ENCODE data around the gene SAXO1. TPM values are rescaled to one million over a fixed set of nuclear protein-coding genes. Genes with fewer than 3 reads are reported as not detected.

The SAXO1 gene
- polyA plus RNA-seq, 3 donors = not detected

DNA sequence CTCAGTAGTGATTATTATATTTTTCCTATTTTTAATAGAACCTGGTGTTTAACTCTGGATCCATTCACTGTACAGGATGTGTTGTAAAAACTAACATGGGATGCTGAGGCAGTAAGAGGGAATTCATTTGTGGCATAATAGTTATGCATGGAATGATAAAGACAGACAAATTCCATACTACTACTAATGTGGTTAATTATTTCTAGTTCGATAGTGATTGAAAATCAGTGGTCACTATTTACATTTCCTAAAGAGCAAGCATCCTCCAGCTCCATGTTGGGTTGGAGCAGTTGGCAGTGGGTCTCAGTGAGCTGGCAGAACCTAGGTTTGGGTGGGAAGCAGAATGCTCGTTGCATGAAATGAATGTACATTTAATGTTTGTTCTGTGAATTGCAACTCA lies 122.6 kb downstream of the SAXO1 start:
- Mint-ChIP-seq H3K4me3 (no peak overlapping the region), H3K4me1 (no peaks in the 10 kb centered on the region), H3K27me3 (ENCODE audit: low read depth in 3 of 3) (peaks cover 2 to 12% (median 5%) of the 10 kb centered on the region in 3 donors), H3K36me3 (no peaks in the 10 kb centered on the region), H3K27ac (no peak overlapping the region), H3K9me3 (peaks cover 0 to 4% (median 0%) of the 10 kb centered on the region in 7 donors)
- H3K4me2 ChIP-seq (replicated peaks; ENCODE audit: extremely low read depth, low read length, poor library complexity, severe bottlenecking) = no peak overlapping the region
- no peak for DNase-seq
- no peak for TF ChIP-seq CTCF (IDR thresholded peaks at IDR 0.05)
- no peaks in the 10 kb centered on the region for H4K20me1 ChIP-seq (ENCODE audit: insufficient read depth, low read length)
- no peak overlapping the region for H2AFZ ChIP-seq (ENCODE audit: insufficient read depth, low read depth, low read length, poor library complexity, severe bottlenecking)
- H3K79me2 ChIP-seq (ENCODE audit: insufficient read depth, low read length) = no peaks in the 10 kb centered on the region
- WGBS (ENCODE audit: insufficient coverage) = no CpG with 5 or more reads among the region's 2 CpGs
- intact Hi-C loops (cut with micrococcal nuclease) = no loop called here
- no peak overlapping the region for H3K9ac ChIP-seq (ENCODE audit: insufficient read depth, low read length, poor library complexity, severe bottlenecking)
- no peaks in the 10 kb centered on the region for H3K9me3 ChIP-seq (replicated peaks in 1 of 2; ENCODE audit: control insufficient read depth in 1 of 2, insufficient read depth in 1 of 2, low read length in 2 of 2)
- no peaks in the 10 kb centered on the region for H3K4me1 ChIP-seq (ENCODE audit: control insufficient read depth in 1 of 2, insufficient read depth in 2 of 2, low read length in 2 of 2)
- H3K4me3 ChIP-seq (replicated peaks in 1 of 3; ENCODE audit: low read depth in 2 of 3, low read length in 3 of 3) = no peak overlapping the region
- H3K27me3 ChIP-seq (ENCODE audit: control insufficient read depth in 2 of 2, insufficient read depth in 2 of 2, low read length in 2 of 2) = no peaks in the 10 kb centered on the region
- no peak overlapping the region for H3K27ac ChIP-seq (ENCODE audit: low read depth in 1 of 2, low read length in 2 of 2)
- no peaks in the 10 kb centered on the region for H3K36me3 ChIP-seq (replicated peaks in 1 of 2; ENCODE audit: control insufficient read depth in 1 of 2, insufficient read depth in 2 of 2, low read length in 2 of 2)

- intact Hi-C loops (cut with micrococcal nuclease) = no loop called here
- Histone ChIP-seq H2AFZ (ENCODE audit: insufficient read depth, low read depth, low read length, poor library complexity, severe bottlenecking) (no peak overlapping the region), H3K36me3 (replicated peaks in 1 of 2; ENCODE audit: control insufficient read depth in 1 of 2, insufficient read depth in 2 of 2, low read length in 2 of 2) (no peaks in the 10 kb centered on the region), H3K27me3 (ENCODE audit: control insufficient read depth in 2 of 2, insufficient read depth in 2 of 2, low read length in 2 of 2) (no peaks in the 10 kb centered on the region), H3K79me2 (ENCODE audit: insufficient read depth, low read length) (no peaks in the 10 kb centered on the region), H3K4me1 (ENCODE audit: control insufficient read depth in 1 of 2, insufficient read depth in 2 of 2, low read length in 2 of 2) (no peaks in the 10 kb centered on the region), H3K9me3 (replicated peaks in 1 of 2; ENCODE audit: control insufficient read depth in 1 of 2, insufficient read depth in 1 of 2, low read length in 2 of 2) (no peaks in the 10 kb centered on the region), H3K4me3 (replicated peaks in 1 of 3; ENCODE audit: low read depth in 2 of 3, low read length in 3 of 3) (no peak overlapping the region), H3K4me2 (replicated peaks; ENCODE audit: extremely low read depth, low read length, poor library complexity, severe bottlenecking) (no peak overlapping the region), H3K27ac (ENCODE audit: low read depth in 1 of 2, low read length in 2 of 2) (no peak overlapping the region), H4K20me1 (ENCODE audit: insufficient read depth, low read length) (no peaks in the 10 kb centered on the region), H3K9ac (ENCODE audit: insufficient read depth, low read length, poor library complexity, severe bottlenecking) (no peak overlapping the region)
- Mint-ChIP-seq H3K4me1 (no peaks in the 10 kb centered on the region), H3K4me3 (no peak overlapping the region), H3K36me3 (no peaks in the 10 kb centered on the region), H3K9me3 (peaks cover 0 to 2% (median 0%) of the 10 kb centered on the region in 7 donors), H3K27me3 (ENCODE audit: low read depth in 3 of 3) (peaks cover 2 to 12% (median 5%) of the 10 kb centered on the region in 3 donors), H3K27ac (no peak overlapping the region)
- WGBS (ENCODE audit: insufficient coverage) = 97% methylated on average over 14 of the region's 17 CpGs
- DNase-seq = no peak
- no peak for TF ChIP-seq CTCF (IDR thresholded peaks at IDR 0.05)
Observed at GRCh38 chr9:18909140-18910018, 123.6 kb downstream of the SAXO1 start.
